GM12892 (cell line): ENCODE measurements around the gene NXPH3.

Experiments
- DNase-seq: peaks from one replicate; pipeline ENCODE4 v3.0.0; 2011; ENCODE audit not compliant: insufficient read length
- FAIRE-seq: peaks from 2 replicates; lab custom pipeline; 2011; peaks lifted over from hg19 to GRCh38; lab: Jason Lieb, UNC
- POLR2A ChIP-seq: IDR thresholded peaks from 2 replicates; pipeline ENCODE4 v1.6.1; 2011; ENCODE audit warnings: low read depth, low read length, control low read depth
- POLR2AphosphoS5 ChIP-seq: IDR thresholded peaks from 2 replicates; pipeline ENCODE4 v1.6.1; 2011; ENCODE audit warnings: low read depth, low read length, control low read depth
- TAF1 ChIP-seq: IDR thresholded peaks from 2 replicates; pipeline ENCODE4 v1.6.1; 2011; ENCODE audit warnings: low read depth, mild to moderate bottlenecking, control low read depth, low read length, borderline replicate concordance

Gene NXPH3

GRCh38 chr17:49603720-49604119 is 28.0 kb downstream of the NXPH3 start:
- TF ChIP-seq TAF1: no peak
- TF ChIP-seq POLR2AphosphoS5: no peak
- no peak for TF ChIP-seq POLR2A
- DNase-seq (no peak), FAIRE-seq (no peak)

GRCh38 chr17:49604314-49604869 is 28.7 kb downstream of the NXPH3 start:
- no peak for FAIRE-seq
- no peak for DNase-seq
- TF ChIP-seq TAF1 (no peak), POLR2A (no peak), POLR2AphosphoS5 (no peak)

GRCh38 chr17:49610883-49611584 is 35.4 kb downstream of the NXPH3 start:
- no peak for DNase-seq
- no peak for FAIRE-seq

GRCh38 chr17:49612726-49613125 is 37.1 kb downstream of the NXPH3 start:
- no peak for DNase-seq
- FAIRE-seq: no peak
- TF ChIP-seq TAF1 (no peak), POLR2A (no peak), POLR2AphosphoS5 (no peak)

More at GRCh38 chr17:49610883-49611584, 35.4 kb downstream of the NXPH3 start:
- TF ChIP-seq POLR2A (no peak), TAF1 (no peak), POLR2AphosphoS5 (no peak)

GRCh38 chr17:49613182-49613800 is 37.6 kb downstream of the NXPH3 start:
- TF ChIP-seq POLR2AphosphoS5 (no peak), TAF1 (no peak), POLR2A (no peak)
- FAIRE-seq (no peak), DNase-seq (no peak)

- DNase-seq: no peak
- FAIRE-seq: no peak
- no peak for TF ChIP-seq TAF1
- no peak for TF ChIP-seq POLR2AphosphoS5
- no peak for TF ChIP-seq POLR2A
These were observed 40.4 kb downstream of the NXPH3 start for GRCh38 chr17:49616086-49616485.

- no peak for TF ChIP-seq TAF1
- no peak for TF ChIP-seq POLR2A
- no peak for TF ChIP-seq POLR2AphosphoS5
- DNase-seq (no peak), FAIRE-seq (no peak)
These were observed 41.0 kb downstream of the NXPH3 start for GRCh38 chr17:49616601-49617131.

GRCh38 chr17:49618028-49618611 is 42.4 kb downstream of the NXPH3 start:
- FAIRE-seq (no peak), DNase-seq (no peak)

GRCh38 chr17:49621420-49621819 is 45.7 kb downstream of the NXPH3 start:
- DNase-seq (no peak), FAIRE-seq (no peak)
- no peak for TF ChIP-seq POLR2AphosphoS5
- no peak for TF ChIP-seq POLR2A
- TF ChIP-seq TAF1: no peak

More at GRCh38 chr17:49618028-49618611, 42.4 kb downstream of the NXPH3 start:
- TF ChIP-seq POLR2AphosphoS5 (no peak), POLR2A (no peak), TAF1 (no peak)

- FAIRE-seq: no peak
These were observed 46.4 kb downstream of the NXPH3 start for GRCh38 chr17:49621946-49622529.

GRCh38 chr17:49624896-49625295 is 49.2 kb downstream of the NXPH3 start:
- TF ChIP-seq POLR2A (no peak), POLR2AphosphoS5 (no peak), TAF1 (no peak)
- DNase-seq: no peak
- FAIRE-seq: no peak

More at GRCh38 chr17:49621946-49622529, 46.4 kb downstream of the NXPH3 start:
- TF ChIP-seq TAF1 (no peak), POLR2AphosphoS5 (no peak), POLR2A (no peak)
- no peak for DNase-seq
